HG03442 (cell line): ENCODE measurements around the gene APOL2.

Experiments used
- ATAC-seq: cut with Tn5 transposase; IDR thresholded peaks from one replicate; pipeline ENCODE4 v1.9.1; 2021; ENCODE audit warnings: mild to moderate bottlenecking, moderate library complexity; ENCODE audit not compliant: unreplicated experiment

The APOL2 gene

DNA sequence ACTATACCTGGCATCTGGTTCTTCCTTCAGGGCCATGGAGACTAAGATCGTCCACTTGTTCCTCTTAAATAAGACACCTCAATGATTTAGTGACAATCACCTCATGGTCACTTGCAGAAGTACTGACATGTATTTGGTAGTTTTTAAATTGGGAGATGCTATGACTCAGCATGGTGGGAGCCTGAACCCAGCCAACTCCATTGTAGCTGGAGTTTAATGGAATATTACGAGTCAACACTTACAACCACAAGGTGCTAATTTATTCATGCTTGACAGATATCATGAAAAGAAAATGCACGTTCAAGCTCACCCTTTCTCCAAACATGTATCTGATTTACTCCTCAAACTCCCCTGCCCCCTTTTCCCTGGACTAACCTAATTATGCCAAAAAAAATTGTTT lies 62.2 kb downstream of the APOL2 start:
- no peak for ATAC-seq
